GM23248 (cell line): Measurements from ENCODE around the gene IL5. TPM values are rescaled to one million over a fixed set of nuclear protein-coding genes. Genes with fewer than 3 reads are reported as not detected.

ENCODE experiments used
- DNase-seq: peaks from one replicate; pipeline ENCODE4 v3.0.0-alpha.2; 2015
- H2AFZ ChIP-seq: fragments of 200-600 bp; sonication (generic); 2 replicates; pipeline ENCODE4 v1.6.1; 2016; ENCODE audit warnings: antibody characterized with exemption
- H3F3A ChIP-seq: fragments of 200-600 bp; sonication (generic); 2 replicates; pipeline ENCODE4 v1.6.1; 2016; ENCODE audit warnings: mild to moderate bottlenecking, antibody characterized with exemption, mixed run types; ENCODE audit not compliant: insufficient read depth
- H3K27ac ChIP-seq: fragments of 200-600 bp; sonication (generic); 2 replicates; pipeline ENCODE4 v1.5.1; 2016; ENCODE audit warnings: mild to moderate bottlenecking
- H3K27me3 ChIP-seq: fragments of 200-600 bp; sonication (generic); replicated peaks from 2 replicates; pipeline ENCODE4 v1.6.1; 2016; ENCODE audit warnings: mild to moderate bottlenecking; ENCODE audit not compliant: insufficient read depth
- H3K36me3 ChIP-seq: fragments of 200-600 bp; sonication (generic); 2 replicates; pipeline ENCODE4 v1.6.1; 2016; ENCODE audit warnings: low read depth, mild to moderate bottlenecking
- H3K4me1 ChIP-seq: fragments of 200-600 bp; sonication (generic); 2 replicates; pipeline ENCODE4 v1.6.1; 2016; ENCODE audit warnings: mild to moderate bottlenecking; ENCODE audit not compliant: insufficient read depth
- H3K4me2 ChIP-seq: fragments of 200-600 bp; sonication (generic); one replicate; pipeline ENCODE4 v1.6.1; 2016; ENCODE audit warnings: mild to moderate bottlenecking; ENCODE audit not compliant: unreplicated experiment
- H3K4me3 ChIP-seq: fragments of 200-600 bp; sonication (generic); 2 replicates; pipeline ENCODE4 v1.5.1; 2016; ENCODE audit warnings: mild to moderate bottlenecking
- H3K79me2 ChIP-seq: fragments of 200-600 bp; sonication (generic); 2 replicates; pipeline ENCODE4 v1.6.1; 2016; ENCODE audit warnings: mild to moderate bottlenecking; ENCODE audit not compliant: insufficient read depth
- H3K9ac ChIP-seq: fragments of 200-600 bp; sonication (generic); 2 replicates; pipeline ENCODE4 v1.6.1; 2016; ENCODE audit warnings: mild to moderate bottlenecking
- H3K9me2 ChIP-seq: fragments of 200-600 bp; sonication (generic); 2 replicates; pipeline ENCODE4 v1.6.1; 2016; ENCODE audit warnings: mixed run types, mild to moderate bottlenecking, moderate library complexity; ENCODE audit not compliant: insufficient read depth
- H3K9me3 ChIP-seq: fragments of 200-600 bp; sonication (generic); one replicate; pipeline ENCODE4 v1.6.1; 2017; ENCODE audit warnings: low read depth
- H4K20me1 ChIP-seq: fragments of 200-600 bp; sonication (generic); 2 replicates; pipeline ENCODE4 v1.6.0; 2016; ENCODE audit not compliant: insufficient read depth
- EZH2 ChIP-seq: fragments of 200-600 bp; sonication (generic); IDR thresholded peaks from 2 replicates; pipeline ENCODE4 v1.6.1; 2018; ENCODE audit warnings: antibody characterized with exemption, mild to moderate bottlenecking; ENCODE audit not compliant: insufficient read depth, poor library complexity, severe bottlenecking
- EZH2phosphoT487 ChIP-seq: fragments of 200-600 bp; sonication (generic); IDR thresholded peaks from 2 replicates; pipeline ENCODE4 v1.6.1; 2018; ENCODE audit warnings: antibody characterized with exemption, moderate library complexity, mild to moderate bottlenecking, low read depth; ENCODE audit not compliant: insufficient read depth
- WGBS, 2 experiments: methylation state at CpG; one replicate each; pipeline ENCODE4 v1.1.6; 2015 to 2017; ENCODE audit warnings: low lambda C conversion rate in 2 of 2, low coverage in 1 of 2; ENCODE audit errors: missing lambda C conversion rate in 2 of 2; 5-methylcytosine and 5-hydroxymethylcytosine counted together
- in situ Hi-C: fragments of 300-500 bp; cut with MboI; formaldehyde crosslinking; loops from 2 replicates; pipeline ENCODE4 v1.15.0; 2020
- polyA plus RNA-seq: library from polyadenylated mRNA; unstranded; fragments of >200 nt; fragmentation: Nextera tagmentation; extraction: Ambion mirVana; gene quantifications from 2 replicates; pipeline ENCODE4 v1.2.1, GENCODE V29; 2016
- total RNA-seq: library from RNA; depleted of rRNA; stranded (reverse); fragments of >200 nt; shearing (Covaris generic); gene quantifications from 2 replicates; pipeline ENCODE4 v1.2.3, GENCODE V29; 2014

IL5 gene
- total and polyA plus RNA-seq, 2 experiments from 2014 or later, result not detected

GRCh38 chr5:132498152-132498551 lies 45.2 kb downstream of the IL5 start:
- TF ChIP-seq EZH2 (no peak), EZH2phosphoT487 (no peak)
- H3K9me2 ChIP-seq, result no peaks in the 10 kb centered on the region
- H3K9me3 ChIP-seq, result no peaks in the 10 kb centered on the region
- H4K20me1 ChIP-seq, result no peaks in the 10 kb centered on the region
- H3K79me2 ChIP-seq, result no peaks in the 10 kb centered on the region
- peaks cover 22% of the 10 kb centered on the region for H3F3A ChIP-seq
- peak; percentile 85 for DNase-seq
- no peaks in the 10 kb centered on the region for H3K36me3 ChIP-seq
- H2AFZ ChIP-seq, result no peak overlapping the region
- 56 to 65% methylated on average over 3 of the region's 3 CpGs for WGBS, 2 experiments
- no peak overlapping the region for H3K4me3 ChIP-seq
- H3K27ac ChIP-seq, result peak overlapping the region; percentile 82
- peak overlapping the region; percentile 90; the same call in 1 of the 2 replicates for H3K9ac ChIP-seq
- no peaks in the 10 kb centered on the region for H3K27me3 ChIP-seq
- H3K4me2 ChIP-seq, result peak overlapping the region; percentile 60
- H3K4me1 ChIP-seq, result peaks cover 25% of the 10 kb centered on the region
- in situ Hi-C loops, result no loop called here

- peak; percentile 97 for DNase-seq
- Histone ChIP-seq H3K36me3 (no peaks in the 10 kb centered on the region), H3K79me2 (no peaks in the 10 kb centered on the region), H2AFZ (peak overlapping the region; percentile 86), H3K4me3 (peak overlapping the region; percentile 85), H3K9ac (peak overlapping the region; percentile 90), H3K27me3 (no peaks in the 10 kb centered on the region), H3F3A (peaks cover 22% of the 10 kb centered on the region), H3K27ac (peak overlapping the region; percentile 82), H3K4me1 (peaks cover 25% of the 10 kb centered on the region), H3K9me2 (no peaks in the 10 kb centered on the region), H3K4me2 (peak overlapping the region; percentile 84), H4K20me1 (no peaks in the 10 kb centered on the region), H3K9me3 (no peaks in the 10 kb centered on the region)
- in situ Hi-C loops, result no loop called here
- TF ChIP-seq EZH2 (no peak), EZH2phosphoT487 (no peak)
- 1 to 3% methylated on average over 6 of the region's 6 CpGs for WGBS, 2 experiments
Measured at GRCh38 chr5:132497488-132497997, 45.8 kb downstream of the IL5 start.

GRCh38 chr5:132496631-132497487 lies 46.5 kb downstream of the IL5 start:
- in situ Hi-C loops, result no loop called here
- Histone ChIP-seq H3K9me3 (no peaks in the 10 kb centered on the region), H3K4me3 (peak overlapping the region; percentile 85), H3K9me2 (no peaks in the 10 kb centered on the region), H3K79me2 (no peaks in the 10 kb centered on the region), H3K4me2 (peak overlapping the region; percentile 84), H3K4me1 (peaks cover 25% of the 10 kb centered on the region), H2AFZ (peak overlapping the region; percentile 86), H4K20me1 (no peaks in the 10 kb centered on the region), H3K9ac (peak overlapping the region; percentile 90), H3K27ac (peak overlapping the region; percentile 82), H3F3A (peaks cover 22% of the 10 kb centered on the region), H3K27me3 (no peaks in the 10 kb centered on the region), H3K36me3 (no peaks in the 10 kb centered on the region)
- 2 to 4% methylated on average over 38 to 59 of the region's 62 CpGs for WGBS, 2 experiments
- TF ChIP-seq EZH2 (no peak), EZH2phosphoT487 (no peak)
- DNase-seq, result peak; percentile 86

- H3K36me3 ChIP-seq, result no peaks in the 10 kb centered on the region
- H3K27ac ChIP-seq, result peak overlapping the region; percentile 82
- H3K4me1 ChIP-seq, result peaks cover 25% of the 10 kb centered on the region
- in situ Hi-C loops, result no loop called here
- peak overlapping the region; percentile 84 for H3K4me2 ChIP-seq
- H3K9me2 ChIP-seq, result no peaks in the 10 kb centered on the region
- no peaks in the 10 kb centered on the region for H3K9me3 ChIP-seq
- H3K9ac ChIP-seq, result peak overlapping the region; percentile 90
- peaks cover 22% of the 10 kb centered on the region for H3F3A ChIP-seq
- no peaks in the 10 kb centered on the region for H4K20me1 ChIP-seq
- H3K4me3 ChIP-seq, result peak overlapping the region; percentile 85
- DNase-seq, result peak; percentile 93
- peak overlapping the region; percentile 86 for H2AFZ ChIP-seq
- TF ChIP-seq EZH2 (no peak), EZH2phosphoT487 (no peak)
- 1 to 2% methylated on average over 9 to 18 of the region's 18 CpGs for WGBS, 2 experiments
- H3K79me2 ChIP-seq, result no peaks in the 10 kb centered on the region
- H3K27me3 ChIP-seq, result no peaks in the 10 kb centered on the region
Measured at GRCh38 chr5:132496191-132496630, 47.1 kb downstream of the IL5 start.
